Forelimb muscle (tissue), 1 donor: Measurements from ENCODE around the gene PROZ. TPM values are rescaled to one million over a fixed set of nuclear protein-coding genes. Genes with fewer than 3 reads are reported as not detected.
"Not testable (repeated sequence)": the region's sequence is repeated elsewhere in the genome, so short reads cannot be mapped to it uniquely, and the experiment has no call there.

ENCODE experiments used
- DNase-seq: peaks from one replicate; pipeline ENCODE4 v3.0.0-alpha.2; 2013; ENCODE audit warnings: low read depth
- polyA plus RNA-seq: library from polyadenylated mRNA; unstranded; fragments of 120-200 nt; gene quantifications from one replicate; pipeline ENCODE4 v1.2.1, GENCODE V29; 2013; ENCODE audit not compliant: insufficient read length

The PROZ gene
- polyA plus RNA-seq = not detected

- no peak for DNase-seq
These were observed at the start of gene PROZ for GRCh38 chr13:113157929-113158747. TSS of gene PROZ (plus strand) at chr13:113158648. CDS start at chr13:113158661, 13 bp downstream.

- DNase-seq = no peak
These were observed 49.0 kb upstream of the PROZ start for GRCh38 chr13:113109151-113110047.

- no peak for DNase-seq
These were observed 48.2 kb upstream of the PROZ start for GRCh38 chr13:113110048-113110851.

- no peak for DNase-seq
These were observed 47.6 kb upstream of the PROZ start for GRCh38 chr13:113110852-113111315.

GRCh38 chr13:113111821-113112220, 46.6 kb upstream of the PROZ start:
- not testable (repeated sequence) for DNase-seq

- DNase-seq = not testable (repeated sequence)
These were observed 46.0 kb upstream of the PROZ start for GRCh38 chr13:113112475-113112874.

- no peak for DNase-seq
These were observed 45.3 kb upstream of the PROZ start for GRCh38 chr13:113112893-113113845.

- DNase-seq = no peak
These were observed 44.6 kb upstream of the PROZ start for GRCh38 chr13:113113846-113114271.

GRCh38 chr13:113114511-113115362, 43.7 kb upstream of the PROZ start:
- DNase-seq = no peak

GRCh38 chr13:113115363-113116205, 42.9 kb upstream of the PROZ start:
- no peak for DNase-seq

GRCh38 chr13:113116206-113116800, 42.1 kb upstream of the PROZ start:
- DNase-seq = no peak

GRCh38 chr13:113116871-113117271, 41.6 kb upstream of the PROZ start:
- DNase-seq = no peak

- DNase-seq = no peak
These were observed 41.0 kb upstream of the PROZ start for GRCh38 chr13:113117335-113117872.

GRCh38 chr13:113117911-113118260, 40.6 kb upstream of the PROZ start:
- no peak for DNase-seq

GRCh38 chr13:113118261-113119021, 40.0 kb upstream of the PROZ start:
- DNase-seq = no peak

- no peak for DNase-seq
These were observed 39.2 kb upstream of the PROZ start for GRCh38 chr13:113119166-113119821.

- DNase-seq = no peak
These were observed 38.6 kb upstream of the PROZ start for GRCh38 chr13:113119822-113120189.
